ENCODE data around the gene SORCS3. TPM values are rescaled to one million over a fixed set of nuclear protein-coding genes. Genes with fewer than 3 reads are reported as not detected.
A peak's percentile ranks its signal among the peaks of the same experiment; 100 is the strongest.

SORCS3 gene
- total RNA-seq, 2 donors from 2014 or later: not detected

DNA sequence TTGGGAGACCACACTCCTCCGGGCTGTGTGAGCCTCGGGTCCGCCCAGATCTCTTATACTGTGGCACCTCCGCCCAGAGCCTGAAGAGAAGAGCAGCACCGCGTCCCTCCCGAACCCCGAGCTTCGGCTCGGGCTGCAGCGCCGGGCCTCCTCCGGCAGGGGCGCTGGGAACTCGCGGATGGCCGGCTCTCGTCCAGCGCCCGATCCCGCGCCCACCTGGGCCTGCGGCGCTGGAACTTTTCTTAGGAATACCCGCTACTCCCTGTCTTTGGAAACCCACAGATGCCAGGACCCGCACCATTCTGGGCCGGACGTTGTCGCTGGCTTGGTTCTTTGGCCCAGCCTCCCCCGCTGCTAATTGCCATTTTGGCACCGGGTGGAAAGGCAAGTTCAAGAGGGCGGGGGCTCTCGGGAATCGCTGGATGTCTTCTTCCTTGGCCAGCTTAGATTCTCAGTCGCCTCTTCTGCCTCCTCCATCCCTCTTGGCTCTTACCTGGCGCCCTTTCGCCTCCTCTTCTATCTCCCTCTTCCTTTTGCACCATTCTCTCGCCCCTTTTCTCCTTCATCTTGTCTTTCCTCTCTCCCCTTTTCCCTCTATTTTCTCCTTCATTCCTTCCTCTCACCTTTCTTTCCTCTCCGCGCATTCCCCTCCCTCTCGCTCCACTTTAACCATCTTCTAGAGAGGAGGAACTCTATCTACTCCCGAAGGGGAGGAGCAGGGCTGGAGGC is 2.1 kb upstream of the SORCS3 start:
- ATAC-seq (no peak), DNase-seq (peak in 1 of 4 donors; percentile 12)
- intact Hi-C loops (cut with DNase I): no loop called here
- Histone ChIP-seq H3K4me3 (no peak overlapping the region), H3K36me3 (replicated peaks in 1 of 2; ENCODE audit: insufficient read depth in 1 of 2, low read depth in 2 of 2) (no peaks in the 10 kb centered on the region), H3K4me1 (peaks cover 31% of the 10 kb centered on the region), H3K27me3 (peaks cover 0 to 6% of the 10 kb centered on the region in 2 donors), H3K9me3 (no peaks in the 10 kb centered on the region), H3K27ac (no peak overlapping the region)
- 1 to 2% methylated on average over 28 to 42 of the region's 42 CpGs for WGBS, 2 donors
- no peak for TF ChIP-seq POLR2A (IDR thresholded peaks at IDR 0.05)
- peak in 4 of 7 experiments; percentile 12 to 23 (median 18) for TF ChIP-seq CTCF (IDR thresholded peaks at IDR 0.05)

DNA sequence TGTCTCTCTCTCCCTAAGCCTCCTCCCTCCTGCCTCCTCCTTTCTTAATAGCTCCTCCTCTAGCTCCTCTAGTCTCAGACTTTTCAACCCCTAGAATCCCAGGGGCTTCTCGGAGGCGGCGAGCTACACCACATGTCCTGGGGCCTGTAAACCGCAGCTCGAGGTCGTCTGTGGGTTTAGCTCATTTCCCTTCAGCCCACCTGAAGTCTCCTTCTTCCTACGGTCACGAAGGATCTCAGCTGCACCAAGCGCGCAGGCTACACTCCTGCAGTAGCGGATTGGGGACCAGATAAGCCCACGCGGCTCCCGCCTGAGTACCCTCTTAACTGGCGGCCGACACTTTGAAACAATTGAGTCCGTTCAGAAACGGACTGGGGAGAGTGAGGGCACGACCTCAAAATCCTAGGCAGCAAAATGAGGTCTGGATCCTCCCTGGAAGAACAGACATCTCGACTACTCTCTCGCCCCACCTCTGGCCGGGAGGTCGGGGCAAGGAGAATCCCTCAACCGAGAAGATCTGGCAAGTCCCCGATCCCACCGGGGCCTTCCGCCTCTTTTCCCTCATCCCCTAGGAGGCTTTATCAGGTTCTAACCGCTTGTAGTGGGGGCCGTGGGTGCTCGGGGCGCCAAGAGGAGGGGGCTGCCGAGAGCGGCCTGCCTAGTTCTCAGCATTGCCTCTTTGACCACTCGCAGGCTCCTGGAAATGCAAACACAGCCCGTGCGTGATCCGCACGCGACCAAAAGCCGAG is 1.3 kb upstream of the SORCS3 start:
- Histone ChIP-seq H3K27ac (no peak overlapping the region), H3K27me3 (peaks cover 0 to 6% of the 10 kb centered on the region in 2 donors), H3K36me3 (replicated peaks in 1 of 2; ENCODE audit: insufficient read depth in 1 of 2, low read depth in 2 of 2) (no peaks in the 10 kb centered on the region), H3K4me1 (peaks cover 31% of the 10 kb centered on the region), H3K4me3 (no peak overlapping the region), H3K9me3 (no peaks in the 10 kb centered on the region)
- intact Hi-C loops (cut with DNase I): no loop called here
- WGBS, 2 donors: 1 to 2% methylated on average over 17 to 37 of the region's 40 CpGs
- DNase-seq: no peak
- TF ChIP-seq POLR2A (IDR thresholded peaks at IDR 0.05) (no peak), CTCF (IDR thresholded peaks at IDR 0.05) (no peak)
- ATAC-seq: no peak

GRCh38 chr10:104640339-104641186 is 527 bp upstream of the SORCS3 start:
- WGBS, 2 donors: 1 to 2% methylated on average over 24 to 49 of the region's 82 CpGs
- Histone ChIP-seq H3K27me3 (peaks cover 0 to 6% of the 10 kb centered on the region in 2 donors), H3K27ac (no peak overlapping the region), H3K4me3 (no peak overlapping the region), H3K36me3 (replicated peaks in 1 of 2; ENCODE audit: insufficient read depth in 1 of 2, low read depth in 2 of 2) (no peaks in the 10 kb centered on the region), H3K4me1 (peaks cover 31% of the 10 kb centered on the region), H3K9me3 (no peaks in the 10 kb centered on the region)
- TF ChIP-seq CTCF (IDR thresholded peaks at IDR 0.05): no peak
- no peak for TF ChIP-seq POLR2A (IDR thresholded peaks at IDR 0.05)
- ATAC-seq (no peak), DNase-seq (no peak)
- intact Hi-C loops (cut with DNase I): no loop called here

DNA sequence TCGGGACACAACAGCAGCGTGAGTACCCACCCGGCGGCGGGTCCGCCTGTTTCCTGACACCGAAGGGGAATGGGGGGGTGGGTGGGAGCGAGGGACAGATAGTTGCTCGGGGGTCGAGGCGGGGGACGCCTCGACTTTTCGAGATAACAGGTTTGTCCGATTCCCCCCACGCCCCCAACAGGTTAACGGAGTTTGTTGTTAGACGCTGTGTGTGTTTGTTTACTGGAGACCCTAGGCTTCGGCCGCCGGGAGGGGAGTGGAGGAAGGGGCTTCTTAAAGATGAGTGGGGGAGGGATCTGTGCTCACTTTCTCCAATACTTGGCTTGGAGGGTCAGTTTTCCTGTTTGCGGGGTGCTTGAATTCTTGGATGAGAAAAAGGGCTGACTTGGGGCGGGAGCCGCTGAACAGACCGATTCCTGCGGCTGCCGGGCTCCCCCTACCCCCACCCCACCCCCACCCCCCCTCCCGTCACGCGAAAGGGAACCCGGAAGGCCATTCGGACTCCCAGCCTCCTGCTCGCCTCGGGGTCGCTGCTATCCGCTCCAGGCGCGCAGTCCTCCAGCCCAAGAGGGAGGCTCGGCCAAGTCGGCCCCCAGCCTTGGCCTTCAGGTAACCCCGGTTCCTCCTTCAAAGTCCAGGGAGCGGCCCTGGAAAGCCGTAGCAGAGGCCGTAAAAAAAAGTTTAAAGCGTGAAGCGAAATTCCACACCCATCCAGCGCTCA is 1.0 kb downstream of the SORCS3 start:
- ATAC-seq (no peak), DNase-seq (no peak)
- intact Hi-C loops (cut with DNase I): no loop called here
- Histone ChIP-seq H3K27me3 (no peaks in the 10 kb centered on the region), H3K27ac (no peak overlapping the region), H3K36me3 (replicated peaks in 1 of 2; ENCODE audit: insufficient read depth in 1 of 2, low read depth in 2 of 2) (no peaks in the 10 kb centered on the region), H3K9me3 (no peaks in the 10 kb centered on the region), H3K4me1 (peaks cover 31% of the 10 kb centered on the region), H3K4me3 (no peak overlapping the region)
- TF ChIP-seq CTCF (IDR thresholded peaks at IDR 0.05) (no peak), POLR2A (IDR thresholded peaks at IDR 0.05) (no peak)
- WGBS, 2 donors: 1% methylated on average over 35 to 47 of the region's 47 CpGs

All from body of pancreas (tissue), 4 donors.